Activated CD4-positive, alpha-beta T cell treated with anti-CD3 and anti-CD28 coated beads, Interleukin-2, amount 50 U/mL, for 24 hours (primary cell): ENCODE results near the gene KRTAP4-3.
"Not testable (repeated sequence)": the region's sequence is repeated elsewhere in the genome, so short reads cannot be mapped to it uniquely, and the experiment has no call there.

Experiments
- DNase-seq, 2 donors: peaks; one replicate each; pipeline ENCODE4 v3.0.0-alpha.2; 2020; ENCODE audit warnings: low read depth in 1 of 2, low spot score in 1 of 2

Gene KRTAP4-3

GRCh38 chr17:41153856-41154255 is 14.2 kb downstream of the KRTAP4-3 start:
- DNase-seq: no peak

GRCh38 chr17:41151525-41151924 is 16.5 kb downstream of the KRTAP4-3 start:
- no peak for DNase-seq

- no peak for DNase-seq
Observed at GRCh38 chr17:41150026-41150425, 18.0 kb downstream of the KRTAP4-3 start.

GRCh38 chr17:41149652-41149985 is 18.4 kb downstream of the KRTAP4-3 start, which contains the start of gene KRTAP4-5:
Gene KRTAP4-5, minus strand, starts transcription at chr17:41149825. Its CDS starts 58 bp downstream, at chr17:41149767.
- DNase-seq: no peak

- not testable (repeated sequence) for DNase-seq
Observed at GRCh38 chr17:41148971-41149651, 18.9 kb downstream of the KRTAP4-3 start.

- DNase-seq: no peak
Observed at GRCh38 chr17:41147531-41148204, 20.4 kb downstream of the KRTAP4-3 start.

GRCh38 chr17:41145261-41145660 is 22.8 kb downstream of the KRTAP4-3 start:
- no peak for DNase-seq

GRCh38 chr17:41144846-41145245 is 23.2 kb downstream of the KRTAP4-3 start:
- DNase-seq: no peak

- DNase-seq: no peak
Observed at GRCh38 chr17:41141361-41141760, 26.7 kb downstream of the KRTAP4-3 start.

- no peak for DNase-seq
Observed at GRCh38 chr17:41140360-41141131, 27.5 kb downstream of the KRTAP4-3 start, which contains the start of gene KRTAP4-6. Gene KRTAP4-6, minus strand, starts transcription at chr17:41140544. Its CDS starts 57 bp downstream, at chr17:41140487.

- not testable (repeated sequence) for DNase-seq
Observed at GRCh38 chr17:41139865-41140264, 28.2 kb downstream of the KRTAP4-3 start.

- no peak for DNase-seq
Observed at GRCh38 chr17:41133880-41134735, 33.9 kb downstream of the KRTAP4-3 start.

GRCh38 chr17:41131979-41132378 is 36.0 kb downstream of the KRTAP4-3 start:
- DNase-seq: no peak

GRCh38 chr17:41127371-41127770 is 40.6 kb downstream of the KRTAP4-3 start:
- no peak for DNase-seq

- DNase-seq: no peak
Observed at GRCh38 chr17:41126412-41126811, 41.6 kb downstream of the KRTAP4-3 start.

- DNase-seq: no peak
Observed at GRCh38 chr17:41125064-41125463, 43.0 kb downstream of the KRTAP4-3 start.

- not testable (repeated sequence) for DNase-seq
Observed at GRCh38 chr17:41123991-41124371, 44.0 kb downstream of the KRTAP4-3 start, which contains the start of gene KRTAP4-12. Gene KRTAP4-12, minus strand, starts transcription at chr17:41124182. Its CDS starts 60 bp downstream, at chr17:41124122.

GRCh38 chr17:41123292-41123990 is 44.6 kb downstream of the KRTAP4-3 start:
- DNase-seq: not testable (repeated sequence)

- no peak for DNase-seq
Observed at GRCh38 chr17:41121742-41122141, 46.3 kb downstream of the KRTAP4-3 start.
